ENCODE data around the gene GCDH.

GRCh38 chr19:12868540-12869112 lies 22.3 kb upstream of the GCDH start:
- TF ChIP-seq CTCF (IDR thresholded peaks at IDR 0.05): no peak
- TF ChIP-seq POLR2AphosphoS5 (IDR thresholded peaks at IDR 0.05; ENCODE audit: low read depth, low read length): no peak
- no peak for TF ChIP-seq REST (IDR thresholded peaks at IDR 0.05; ENCODE audit: insufficient read depth in 1 of 2, low read depth in 2 of 2, low read length in 1 of 2)

Measured in Panc1 (cell line).